Activated CD4-positive, alpha-beta T cell treated with anti-CD3 and anti-CD28 coated beads, Interleukin-2, amount 50 U/mL, for 16 hours (primary cell): Measurements from ENCODE around the gene RIPK4.
A peak's percentile ranks its signal among the peaks of the same experiment; 100 is the strongest.

Experiments used
- DNase-seq: peaks from one replicate; pipeline ENCODE4 v3.0.0-alpha.2; 2020

RIPK4 gene

GRCh38 chr21:41766883-41767605, at the start of gene RIPK4:
Gene RIPK4 (minus strand): TSS chr21:41767052. CDS start chr21:41767041, 11 bp downstream.
- peak; percentile 56 for DNase-seq

GRCh38 chr21:41815652-41816582, 49.1 kb upstream of the RIPK4 start:
- DNase-seq: no peak

GRCh38 chr21:41813226-41813625, 46.4 kb upstream of the RIPK4 start:
- DNase-seq: no peak

- DNase-seq: no peak
These were observed 45.8 kb upstream of the RIPK4 start for GRCh38 chr21:41812679-41813078.

GRCh38 chr21:41810597-41810932, 43.7 kb upstream of the RIPK4 start:
- no peak for DNase-seq

GRCh38 chr21:41809891-41810596, 43.2 kb upstream of the RIPK4 start:
- no peak for DNase-seq

GRCh38 chr21:41808846-41809245, 42.0 kb upstream of the RIPK4 start:
- no peak for DNase-seq

GRCh38 chr21:41808094-41808493, 41.2 kb upstream of the RIPK4 start:
- no peak for DNase-seq

- DNase-seq: no peak
These were observed 39.9 kb upstream of the RIPK4 start for GRCh38 chr21:41806773-41807172.

- no peak for DNase-seq
These were observed 38.8 kb upstream of the RIPK4 start for GRCh38 chr21:41805643-41806042.

GRCh38 chr21:41805038-41805437, 38.2 kb upstream of the RIPK4 start:
- no peak for DNase-seq

GRCh38 chr21:41804381-41804780, 37.5 kb upstream of the RIPK4 start:
- DNase-seq: no peak

- no peak for DNase-seq
These were observed 36.5 kb upstream of the RIPK4 start for GRCh38 chr21:41803316-41803715.

GRCh38 chr21:41802684-41803083, 35.8 kb upstream of the RIPK4 start:
- DNase-seq: no peak

GRCh38 chr21:41802198-41802584, 35.3 kb upstream of the RIPK4 start:
- DNase-seq: no peak

- no peak for DNase-seq
These were observed 34.7 kb upstream of the RIPK4 start for GRCh38 chr21:41801321-41802197.

GRCh38 chr21:41800425-41801320, 33.8 kb upstream of the RIPK4 start:
- DNase-seq: no peak

GRCh38 chr21:41799763-41800162, 32.9 kb upstream of the RIPK4 start:
- DNase-seq: no peak

GRCh38 chr21:41798326-41798725, 31.5 kb upstream of the RIPK4 start:
- DNase-seq: no peak

- no peak for DNase-seq
These were observed 29.7 kb upstream of the RIPK4 start for GRCh38 chr21:41796476-41797080.

- no peak for DNase-seq
These were observed 28.9 kb upstream of the RIPK4 start for GRCh38 chr21:41795726-41796125.
